T-helper 1 cell (primary cell): ENCODE data around the gene SERINC5.
"Not testable (repeated sequence)": the region's sequence is repeated elsewhere in the genome, so short reads cannot be mapped to it uniquely, and the experiment has no call there.

Experiments used
- DNase-seq, 5 donors: peaks; one replicate each; pipeline ENCODE4 v3.0.0-alpha.2; 2012 to 2020

Gene SERINC5

DNA sequence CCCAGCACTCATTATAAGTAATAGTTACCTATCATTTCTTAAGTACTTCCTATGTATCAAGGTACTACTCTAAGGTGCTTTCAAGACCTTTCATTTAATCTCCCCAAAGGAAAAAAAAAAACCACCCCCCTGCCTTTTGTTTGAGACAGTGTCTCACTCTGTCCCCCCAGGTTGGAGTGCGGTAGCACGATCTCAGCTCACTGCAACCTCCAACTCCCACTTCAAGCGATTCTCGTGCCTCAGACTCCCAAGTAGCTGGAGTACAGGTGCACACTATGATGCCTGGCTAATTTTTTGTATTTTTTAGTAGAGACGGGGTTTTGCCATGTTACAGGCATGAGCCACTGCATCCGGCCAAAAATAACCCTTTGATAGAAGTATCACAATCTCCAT is 29.9 kb downstream of the SERINC5 start:
- no peak for DNase-seq

DNA sequence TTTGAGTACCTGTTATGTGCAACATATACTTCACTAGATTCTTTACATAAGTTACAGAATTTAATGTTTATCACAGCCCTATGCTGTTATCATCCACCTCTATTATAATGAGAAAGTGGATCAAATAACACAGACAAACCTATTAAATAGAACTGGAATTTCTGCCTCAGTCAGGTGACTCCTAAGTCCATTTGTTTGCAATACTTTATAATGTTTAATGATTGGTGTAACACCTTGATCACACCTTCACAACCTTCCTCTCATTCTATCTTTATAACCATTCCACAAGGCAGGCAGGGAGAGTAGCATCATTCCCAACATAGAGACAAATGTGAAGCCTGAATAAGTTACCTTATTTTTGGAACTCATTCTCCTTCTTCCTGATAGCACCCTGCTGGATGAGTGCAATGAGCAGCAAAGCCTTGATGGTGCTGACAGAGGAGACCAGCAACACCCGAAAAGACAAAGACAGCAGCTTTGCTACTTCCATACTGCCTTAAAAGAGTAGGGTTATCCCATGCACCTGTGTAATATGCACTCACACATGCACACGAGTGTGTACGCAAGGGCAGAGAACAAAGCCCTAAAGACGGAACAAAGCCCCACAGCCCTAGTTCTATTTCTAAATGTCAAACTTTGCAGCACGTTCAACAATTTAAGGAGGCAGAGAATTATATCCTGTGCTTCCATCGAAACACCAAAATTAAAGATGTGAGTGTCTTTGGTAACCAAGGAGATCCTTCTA is 30.5 kb downstream of the SERINC5 start:
- DNase-seq = no peak

DNA sequence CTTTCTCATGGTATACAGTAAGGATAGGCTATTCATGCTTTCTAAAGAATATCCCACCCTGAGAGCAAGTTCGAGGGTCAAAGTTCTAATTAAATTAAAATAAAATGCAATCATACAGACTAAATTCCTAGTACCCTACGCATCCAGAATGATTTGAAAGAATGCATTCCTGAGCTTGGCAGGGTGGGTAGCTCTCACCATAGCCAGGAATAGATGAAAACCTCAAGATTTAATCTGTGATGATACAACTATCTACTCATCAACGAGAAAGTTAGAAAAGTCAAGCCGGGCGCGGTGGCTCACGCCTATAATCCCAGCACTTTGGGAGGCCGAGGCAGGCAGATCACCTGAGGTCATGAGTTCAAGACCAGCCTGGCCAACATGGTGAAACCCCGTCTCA is 32.3 kb downstream of the SERINC5 start:
- DNase-seq = no peak

DNA sequence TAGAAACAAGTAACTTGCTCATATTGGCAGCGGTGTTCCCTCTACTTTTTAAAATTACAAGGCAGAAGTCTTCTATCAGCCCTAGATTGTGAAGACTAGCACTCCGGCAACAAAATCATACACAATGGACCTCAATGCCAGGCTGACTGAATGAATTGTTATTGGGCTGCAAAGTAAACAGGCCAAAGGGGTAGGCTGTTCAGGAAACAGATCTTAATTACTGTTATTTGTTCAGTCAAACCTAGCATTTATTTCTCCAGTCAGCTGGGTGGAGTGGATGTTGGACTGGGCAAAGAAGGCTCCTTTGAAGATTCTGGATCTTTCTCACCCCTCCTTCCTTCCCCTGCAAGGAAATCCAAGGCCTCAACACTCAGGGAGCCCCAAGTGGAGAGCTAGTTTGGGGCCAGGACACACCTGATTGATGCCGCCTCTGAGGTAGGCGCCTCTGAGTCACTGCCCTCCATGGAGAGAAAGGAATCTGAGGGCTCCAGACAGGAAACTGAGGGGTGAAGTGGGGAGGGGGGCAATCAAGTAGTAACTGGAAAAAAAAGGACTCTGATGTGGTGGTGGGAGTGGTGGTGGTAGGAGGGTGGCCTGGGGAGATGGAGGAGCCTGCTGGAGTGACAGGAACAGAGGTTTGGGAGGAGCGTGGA is 35.5 kb downstream of the SERINC5 start:
- no peak for DNase-seq

DNA sequence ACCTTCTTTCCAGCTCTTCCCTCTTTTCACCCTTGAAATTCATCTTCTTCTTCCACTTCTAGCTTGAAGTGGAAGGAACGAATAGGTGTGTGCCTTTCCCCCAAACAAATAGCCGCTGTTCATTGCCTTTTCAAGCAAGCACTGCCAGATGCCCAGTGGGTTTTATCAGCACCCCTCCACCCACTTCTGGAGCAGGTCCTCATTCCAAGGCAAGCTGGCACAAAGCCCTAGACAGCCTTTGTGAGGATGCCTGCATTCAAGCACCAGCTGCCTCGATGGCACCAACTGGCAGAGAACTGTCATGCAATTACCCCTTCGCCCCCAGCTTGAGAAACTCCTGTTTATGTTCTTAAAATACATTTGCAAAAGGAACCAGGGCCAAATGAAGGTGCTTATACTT is 36.5 kb downstream of the SERINC5 start:
- DNase-seq = no peak

DNA sequence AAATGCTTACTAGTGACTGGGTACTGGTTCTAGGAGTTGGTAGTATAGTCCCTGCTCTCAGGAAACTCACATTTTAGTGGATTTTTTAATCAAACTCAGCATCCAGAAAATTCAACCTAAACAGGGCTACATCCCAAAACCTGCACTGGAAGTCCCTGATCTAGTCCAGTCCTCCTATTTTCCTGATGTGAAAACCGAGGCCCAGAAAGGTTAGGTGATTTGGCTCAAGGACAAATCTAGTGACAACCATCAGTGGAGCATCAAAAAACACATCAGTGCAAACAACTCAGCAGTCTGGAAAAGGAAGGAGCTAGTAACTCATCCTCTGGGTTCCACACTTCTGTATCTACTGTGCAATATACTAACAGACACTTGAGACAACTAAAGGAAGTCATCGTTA is 38.2 kb downstream of the SERINC5 start:
- no peak for DNase-seq

DNA sequence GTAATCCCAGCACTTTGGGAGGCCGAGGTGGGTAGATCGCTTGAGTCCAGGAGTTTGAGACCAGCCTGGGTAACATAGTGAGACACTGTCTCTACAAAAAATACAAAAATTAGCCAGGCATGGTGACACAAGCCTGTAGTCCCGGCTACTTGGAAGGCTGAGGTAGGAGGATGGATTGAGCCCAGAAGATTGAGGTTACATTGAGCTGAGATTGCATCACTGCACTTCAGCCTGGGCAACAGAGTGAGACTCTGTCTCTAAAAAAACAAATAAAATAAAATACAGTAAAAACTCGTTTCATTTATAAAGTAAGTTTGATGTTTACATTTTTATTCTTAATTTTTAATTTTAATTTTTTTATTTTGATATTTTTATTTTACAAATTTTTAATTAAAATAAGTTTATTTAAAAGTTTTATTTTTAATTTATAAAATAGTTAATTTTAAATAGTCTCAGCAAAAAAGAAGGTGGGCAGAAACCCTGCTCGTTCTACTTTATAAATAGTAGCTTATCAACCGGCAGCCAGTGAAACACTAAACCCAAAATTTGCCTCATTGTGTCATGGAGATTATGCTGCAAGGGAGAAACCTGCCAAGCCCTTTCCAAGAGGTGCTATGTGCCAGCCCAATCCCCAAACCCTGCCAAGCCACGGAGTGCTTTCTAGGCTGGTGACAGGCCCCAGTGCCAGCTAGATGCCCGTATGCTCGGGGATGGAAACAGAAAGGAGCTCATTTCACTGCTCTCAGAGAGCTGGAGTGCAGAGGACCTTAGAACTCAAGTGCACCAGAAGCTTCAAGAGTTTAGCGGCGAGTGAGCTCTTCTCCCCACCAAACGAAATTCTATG is 38.9 kb downstream of the SERINC5 start:
- peak in 1 of 5 donors; percentile 65 for DNase-seq

DNA sequence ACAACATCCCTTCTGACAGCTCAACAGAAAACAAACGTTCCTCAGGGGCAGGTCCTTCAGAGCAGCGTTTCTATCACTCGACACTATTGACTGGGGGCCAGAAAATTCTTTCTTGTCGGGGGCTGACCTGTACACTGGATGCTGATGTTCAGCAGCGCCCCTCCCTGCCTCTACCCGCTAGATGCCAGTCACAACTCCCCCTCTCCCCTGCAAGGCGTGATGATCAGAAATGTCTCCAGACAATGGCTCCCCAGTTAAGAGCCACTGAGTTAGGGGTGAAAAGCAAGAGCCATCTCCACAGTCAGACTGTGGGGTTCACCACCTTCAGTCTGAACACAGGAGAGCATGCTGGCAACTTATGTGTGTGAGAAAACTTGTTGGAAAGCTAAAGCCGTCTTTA is 39.8 kb downstream of the SERINC5 start:
- peak in 1 of 5 donors; percentile 34 for DNase-seq

DNA sequence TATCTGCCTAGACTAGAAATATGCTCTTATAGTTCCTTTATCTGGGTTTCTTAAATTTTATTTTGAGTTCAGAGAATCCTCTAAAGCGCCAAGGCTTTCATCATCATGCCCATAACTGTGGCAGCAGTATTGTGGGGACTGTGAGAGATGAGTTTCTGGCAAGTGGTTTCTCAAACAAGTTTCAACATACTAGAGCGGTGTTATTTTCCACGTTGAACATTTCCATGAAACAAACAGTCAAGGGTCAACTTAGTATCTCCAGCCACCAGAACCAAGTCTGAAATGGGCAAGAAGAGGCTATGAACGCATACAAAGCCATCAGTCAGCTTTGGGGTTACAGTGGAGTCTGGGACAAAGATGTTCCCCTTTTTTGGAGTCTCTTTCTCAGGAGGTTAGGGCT is 40.3 kb downstream of the SERINC5 start:
- peak in 1 of 5 donors; percentile 41 for DNase-seq

DNA sequence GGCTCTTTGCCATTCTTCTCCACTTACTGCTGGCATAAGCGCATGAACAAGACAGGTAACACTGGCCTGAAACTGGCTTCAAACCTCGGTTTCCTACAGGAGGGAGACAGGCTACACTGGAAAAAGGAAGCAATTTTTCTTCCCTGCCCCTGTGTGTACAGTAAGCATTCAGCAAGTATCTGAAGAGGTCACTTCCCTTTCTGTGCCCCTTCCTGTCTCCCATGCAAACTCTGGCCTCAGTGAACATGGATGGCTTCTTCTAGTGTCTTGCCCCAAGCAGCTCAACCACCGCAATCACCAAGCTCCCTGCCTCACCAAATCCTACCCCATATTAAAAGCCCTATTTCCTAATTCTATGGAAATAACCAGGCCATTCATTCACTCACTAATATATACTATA is 42.4 kb downstream of the SERINC5 start:
- no peak for DNase-seq

DNA sequence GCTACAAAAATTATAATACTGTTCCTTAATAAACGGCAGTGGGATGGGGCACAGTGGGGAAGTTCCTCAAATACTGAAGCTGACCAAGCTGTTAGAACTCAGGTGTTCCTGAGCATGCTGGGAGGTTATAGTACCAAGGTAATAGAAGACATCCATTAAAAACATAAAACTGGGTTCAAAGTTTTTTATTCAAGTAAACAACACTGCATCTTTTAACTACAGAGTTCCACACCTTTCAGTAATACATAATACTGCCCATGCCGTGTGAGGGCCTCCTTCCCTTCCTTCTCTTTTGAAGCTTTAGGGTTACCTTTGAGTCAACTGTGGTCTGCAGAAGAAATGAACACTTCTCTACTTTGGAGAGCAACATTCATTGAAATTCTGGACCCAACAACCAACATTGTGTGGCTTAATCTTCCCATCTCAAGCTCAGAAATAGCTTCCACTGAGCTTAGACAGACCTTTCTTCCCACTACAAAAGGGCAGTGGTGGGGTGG is 43.6 kb downstream of the SERINC5 start:
- DNase-seq = no peak

DNA sequence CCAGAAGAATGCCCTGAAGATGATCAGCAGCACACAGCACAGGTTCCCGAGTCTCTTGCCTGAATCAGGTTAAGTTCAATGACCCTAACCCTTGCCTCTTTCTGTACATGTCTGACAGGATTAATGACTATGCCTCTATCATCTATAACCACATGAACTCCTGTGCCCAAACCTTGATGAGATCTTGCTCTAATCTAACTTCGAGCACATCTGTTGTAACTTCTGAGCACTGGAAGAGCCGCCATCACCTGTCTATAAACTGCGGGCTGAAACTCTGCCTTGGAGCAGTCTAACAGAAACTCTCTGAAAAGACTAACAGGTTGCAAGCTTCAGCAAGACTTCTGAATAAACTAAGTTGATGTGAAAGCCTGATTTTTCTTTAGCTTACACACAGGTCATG is 44.5 kb downstream of the SERINC5 start:
- no peak for DNase-seq

DNA sequence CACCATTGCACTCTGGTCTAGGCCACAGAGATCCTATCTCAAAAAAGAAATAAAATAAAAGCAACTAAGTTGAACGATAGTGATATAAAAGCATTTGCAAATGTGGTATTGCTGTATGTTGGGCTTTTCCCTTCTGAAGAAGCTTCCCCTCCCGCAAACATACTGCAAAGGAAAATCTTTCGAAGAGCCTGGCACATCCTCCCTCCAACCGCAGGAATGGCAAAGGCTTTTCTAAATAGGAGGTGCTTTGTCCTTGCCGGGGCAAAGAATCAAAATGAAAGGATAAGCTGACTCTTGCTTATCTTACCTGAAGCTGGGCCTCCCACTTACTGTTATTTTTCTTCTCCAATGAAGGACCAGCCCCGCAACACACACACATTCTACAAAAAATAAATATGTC is 45.8 kb downstream of the SERINC5 start:
- no peak for DNase-seq

DNA sequence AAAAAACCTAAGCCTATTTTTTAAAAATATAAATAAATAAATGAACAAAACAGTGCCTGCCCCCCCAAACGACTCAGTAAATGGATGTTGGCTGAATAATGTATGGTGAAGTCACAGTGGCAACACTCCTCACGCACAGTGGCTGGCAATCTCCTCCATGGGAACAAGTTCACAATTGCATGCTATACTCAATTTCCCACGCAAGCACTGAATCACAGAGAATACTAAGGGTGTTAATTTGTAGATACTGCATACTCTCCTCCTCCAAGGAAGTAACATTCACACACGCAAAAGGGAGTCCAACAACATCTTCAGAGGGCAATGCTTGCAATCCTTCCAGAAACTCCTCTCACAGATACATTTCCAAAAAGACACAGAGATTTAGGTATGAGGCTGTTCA is 47.5 kb downstream of the SERINC5 start:
- DNase-seq = no peak

DNA sequence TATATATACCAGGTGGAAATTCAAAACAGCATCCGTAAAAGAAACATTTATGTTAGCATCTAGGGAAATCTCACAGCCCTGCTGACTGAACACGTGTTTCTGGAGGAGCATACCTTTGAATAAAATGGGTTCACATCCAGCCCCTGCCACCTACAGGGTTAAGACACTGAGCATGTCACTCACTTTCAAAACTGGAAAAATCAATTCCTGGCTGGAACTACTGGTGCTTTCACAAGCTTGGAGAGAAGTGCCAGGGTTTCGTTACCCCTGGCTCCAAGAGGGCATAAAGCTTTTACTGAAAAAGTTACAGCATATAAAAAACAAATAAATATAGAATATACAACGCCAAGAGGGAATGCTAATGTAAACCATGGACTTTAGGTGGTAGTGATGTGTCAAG is 48.0 kb downstream of the SERINC5 start:
- no peak for DNase-seq

DNA sequence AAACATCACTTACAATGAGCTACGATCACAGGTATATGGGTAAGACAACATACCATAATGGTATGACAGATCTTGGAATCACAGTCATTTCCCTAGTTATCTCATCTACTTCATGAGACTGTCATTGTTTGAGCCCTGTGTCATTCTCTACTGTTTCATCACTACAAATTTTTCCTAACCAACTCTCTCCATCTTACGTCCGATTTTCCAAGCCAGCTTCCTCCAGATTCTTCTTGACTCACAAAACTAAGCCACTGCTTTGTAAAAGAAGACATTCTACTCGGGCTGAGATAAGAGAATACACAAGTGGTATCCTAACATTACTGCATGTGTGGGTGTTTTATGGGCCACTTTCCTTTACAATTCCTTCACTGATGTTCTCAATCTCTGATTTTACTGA is 49.6 kb downstream of the SERINC5 start:
- DNase-seq = no peak

DNA sequence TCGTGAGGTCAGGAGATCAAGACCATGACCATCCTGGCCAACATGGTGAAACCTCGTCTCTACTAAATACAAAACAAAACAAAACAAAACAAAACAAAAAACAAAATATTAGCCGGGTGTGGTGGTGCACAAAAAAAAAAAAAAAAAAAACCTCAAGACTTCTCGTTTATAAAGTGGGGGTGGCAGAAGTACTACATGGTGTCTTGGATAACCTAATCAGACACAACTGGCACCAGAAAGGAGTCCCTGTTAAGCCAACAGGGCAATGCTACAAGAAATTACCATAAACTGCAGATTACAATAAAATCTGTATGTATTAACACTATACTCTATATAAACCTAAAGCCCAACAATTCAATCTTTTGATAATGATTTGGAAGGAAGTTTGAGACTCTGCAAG is 50.0 kb downstream of the SERINC5 start:
- DNase-seq = no peak

DNA sequence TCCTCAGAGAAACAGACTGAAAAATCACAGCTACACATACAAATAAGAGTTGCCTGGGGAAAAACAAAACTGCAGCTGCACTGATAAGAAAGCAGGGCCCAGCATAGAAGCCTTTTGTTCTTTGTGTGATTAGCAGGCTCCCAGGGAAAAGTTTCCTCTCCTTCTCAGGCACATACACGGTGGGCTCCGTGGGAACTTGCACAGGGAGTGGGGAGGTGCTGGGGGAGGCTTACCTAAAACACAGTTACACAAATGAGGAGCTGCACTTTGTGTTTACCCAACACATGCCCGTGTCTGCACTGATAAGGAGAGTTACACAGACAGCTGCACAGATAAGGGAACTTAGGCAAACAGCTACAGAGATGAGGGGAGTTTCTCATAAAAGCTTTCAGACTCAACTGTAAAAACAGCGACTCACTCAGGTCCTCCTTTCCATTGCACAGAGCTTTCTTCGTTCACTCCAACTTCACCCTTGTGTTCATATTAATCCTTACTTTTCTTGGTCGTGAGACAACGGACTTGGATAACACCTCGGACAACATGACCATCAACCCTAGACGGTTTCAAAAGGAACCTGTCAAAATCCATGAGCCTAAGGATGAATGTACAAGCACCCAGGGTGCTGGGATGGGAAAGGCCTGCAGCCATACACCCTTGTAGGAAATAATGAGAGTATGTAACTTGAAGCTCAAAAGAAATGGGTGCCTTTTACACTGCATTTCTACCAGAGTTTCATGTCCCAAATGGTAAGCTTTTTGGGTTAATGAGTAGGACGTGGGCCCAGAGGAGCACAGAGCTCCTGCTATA is 50.8 kb downstream of the SERINC5 start:
- no peak for DNase-seq

DNA sequence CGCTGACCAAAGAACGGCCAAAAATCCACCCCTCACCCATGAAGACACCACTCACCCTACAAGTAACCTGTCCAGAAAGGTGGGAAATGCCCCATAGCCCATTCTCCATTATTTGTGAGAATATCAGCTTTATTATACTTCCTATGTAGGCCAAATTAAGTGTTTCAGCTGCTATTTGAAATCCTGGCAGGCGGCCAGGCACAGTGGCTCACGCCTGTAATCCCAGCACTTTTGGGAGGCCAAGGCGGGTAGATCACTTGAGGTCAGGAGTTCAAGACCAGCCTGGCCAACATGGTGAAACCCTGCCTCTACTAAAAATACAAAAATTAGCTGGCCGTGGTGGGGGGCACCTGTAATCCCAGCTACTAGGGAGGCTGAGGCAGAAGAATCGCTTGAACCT is 54.1 kb downstream of the SERINC5 start:
- DNase-seq = not testable (repeated sequence)

DNA sequence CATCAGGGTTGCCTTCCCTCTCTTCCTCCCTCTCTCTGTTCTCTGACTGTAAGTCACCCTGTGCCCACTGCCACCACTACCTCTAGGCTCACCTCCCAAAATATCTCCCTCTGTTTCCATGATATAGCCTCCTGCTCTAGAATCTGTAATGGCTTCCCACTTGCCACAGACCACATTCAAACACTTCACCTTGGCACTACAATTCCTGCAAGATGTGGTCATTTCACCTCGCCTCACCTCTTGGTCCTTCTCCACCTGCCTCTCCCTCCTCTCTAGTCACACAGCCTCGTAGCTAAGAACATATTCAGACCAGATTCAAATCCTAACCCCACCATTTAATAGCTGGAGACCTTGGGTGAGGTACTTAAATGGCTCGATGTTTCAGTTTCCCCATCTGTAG is 56.9 kb downstream of the SERINC5 start:
- no peak for DNase-seq

DNA sequence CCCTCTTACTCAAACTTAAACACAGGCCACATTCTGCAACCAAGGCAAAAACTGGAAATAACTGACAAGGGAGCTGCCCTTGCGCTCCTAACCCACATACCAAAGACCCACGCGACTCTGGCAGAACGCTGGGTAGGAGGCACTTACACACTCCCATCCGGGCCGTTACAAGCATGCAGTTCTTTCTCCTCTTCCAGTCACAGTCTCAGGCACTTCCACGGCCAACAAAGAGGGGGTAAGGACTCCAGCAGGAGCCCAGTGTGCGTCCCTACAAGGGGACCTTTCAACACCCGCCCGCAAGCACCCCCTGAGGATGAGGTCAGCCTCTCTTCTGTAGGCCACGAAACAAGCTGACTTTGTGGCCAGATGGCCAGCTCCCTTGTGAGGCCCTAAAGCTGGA is 57.4 kb downstream of the SERINC5 start:
- no peak for DNase-seq

DNA sequence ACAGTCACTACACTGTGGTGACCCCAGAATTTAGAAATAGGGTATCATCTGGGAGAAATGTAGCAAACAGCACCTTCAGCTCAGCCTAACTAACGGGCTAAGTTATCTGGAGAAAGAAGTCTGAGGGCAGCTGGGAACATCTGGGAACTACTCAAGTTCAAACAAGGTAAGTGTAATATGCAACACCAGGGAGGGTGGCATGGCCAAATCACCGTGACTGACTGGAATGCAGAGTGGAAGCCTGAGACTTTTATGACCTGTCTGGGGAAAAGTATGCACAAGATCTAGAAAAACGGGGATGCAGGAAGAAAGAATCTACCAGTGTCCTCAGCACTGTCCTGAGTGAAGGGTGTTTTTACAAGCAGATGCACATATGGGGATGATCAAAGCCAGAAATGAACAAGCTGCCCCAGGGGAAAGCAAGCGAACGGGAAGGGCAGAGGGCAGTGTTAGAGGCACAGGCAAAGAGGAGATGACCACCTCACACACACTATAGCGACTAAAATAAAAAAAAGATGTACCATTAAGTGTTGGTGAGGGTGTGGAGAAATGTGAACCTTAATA is 59.9 kb downstream of the SERINC5 start:
- DNase-seq = no peak
